Panc1 (cell line): Measurements from ENCODE around the gene PSTPIP1. TPM values are rescaled to one million over a fixed set of nuclear protein-coding genes. Genes with fewer than 3 reads are reported as not detected.

ENCODE experiments used
- ATAC-seq: fragments of 200-7000 bp; cut with Tn5 transposase; 2 replicates; pipeline ENCODE4 v1.9.1; 2020; ENCODE audit warnings: mild to moderate bottlenecking, moderate library complexity
- BruUV-seq: library from RNA; stranded (reverse); fragments of 400-500 nt; replicated peaks from 2 replicates; lab custom pipeline; 2021; lab: Mats Ljungman, UMichigan
- CTCF ChIA-PET: fragments of 300-600 bp; sonication (Branson Sonifier 250); formaldehyde crosslinking; loops from one replicate; lab custom pipeline; 2022; ENCODE audit warnings: antibody characterized with exemption; lab: Charles Lee
- POLR2A ChIA-PET: fragments of 300-600 bp; sonication (Branson Sonifier 250); formaldehyde crosslinking; loops from one replicate; lab custom pipeline; 2022; ENCODE audit warnings: antibody characterized with exemption; lab: Charles Lee
- DNase-seq: peaks from one replicate; pipeline ENCODE4 v3.0.0-alpha.2; 2010; ENCODE audit warnings: low read depth, low spot score
- H3K27ac ChIP-seq: 2 replicates; pipeline ENCODE4 v1.5.1; 2011; ENCODE audit warnings: mild to moderate bottlenecking, low read length, inconsistent platforms
- H3K27me3 ChIP-seq: fragments of 200-500 bp; sonication (Bioruptor generic); 2 replicates; pipeline ENCODE4 v1.6.0; 2014; ENCODE audit warnings: low read length, inconsistent platforms; ENCODE audit not compliant: control insufficient read depth, insufficient read depth
- H3K36me3 ChIP-seq: fragments of 200-500 bp; sonication (Bioruptor generic); 2 replicates; pipeline ENCODE4 v1.5.1; 2014; ENCODE audit warnings: inconsistent platforms, mild to moderate bottlenecking, low read length, moderate library complexity; ENCODE audit not compliant: control insufficient read depth, insufficient read depth
- H3K4me1 ChIP-seq: 2 replicates; pipeline ENCODE4 v1.5.1; 2011; ENCODE audit warnings: inconsistent platforms, mild to moderate bottlenecking, low read length, moderate library complexity; ENCODE audit not compliant: control insufficient read depth, insufficient read depth
- H3K4me3 ChIP-seq, 2 experiments: 2 replicates each; pipeline ENCODE4 v1.5.1; 2011 to 2012; ENCODE audit warnings: low read depth in 2 of 2, low read length in 2 of 2, mild to moderate bottlenecking in 2 of 2, inconsistent platforms in 1 of 2, moderate library complexity in 1 of 2
- H3K9me3 ChIP-seq: fragments of 200-500 bp; sonication (Bioruptor generic); 2 replicates; pipeline ENCODE4 v1.5.1; 2014; ENCODE audit warnings: low read depth, mild to moderate bottlenecking, inconsistent platforms, low read length, moderate library complexity; ENCODE audit not compliant: control insufficient read depth, insufficient read depth
- POLR2AphosphoS5 ChIP-seq: IDR thresholded peaks from 2 replicates; pipeline ENCODE4 v1.6.1; 2012; ENCODE audit warnings: mild to moderate bottlenecking, low read depth, low read length, moderate library complexity
- SIN3A ChIP-seq: IDR thresholded peaks from 2 replicates; pipeline ENCODE4 v1.6.1; 2012; ENCODE audit warnings: low read depth, mild to moderate bottlenecking, low read length, moderate library complexity, borderline replicate concordance; ENCODE audit not compliant: insufficient read depth
- TCF7L2 ChIP-seq: IDR thresholded peaks from 2 replicates; pipeline ENCODE4 v1.6.1; 2011; ENCODE audit warnings: mild to moderate bottlenecking, low read depth, low read length, inconsistent platforms
- in situ Hi-C: cut with HindIII; loops from 2 replicates; pipeline ENCODE4 v1.10.0; 2016; ENCODE audit warnings: low sequenced_read_pairs, low pct_unique_long_range_greater_than_20kb
- intact Hi-C: fragments of 100-400 bp; cut with micrococcal nuclease; formaldehyde crosslinking; loops from one replicate; pipeline ENCODE4 v1.10.0; 2022; ENCODE audit not compliant: unreplicated experiment
- total RNA-seq: library from RNA; stranded (reverse); gene quantifications from one replicate; pipeline ENCODE4 v1.2.1, GENCODE V29; 2021; ENCODE audit not compliant: unreplicated experiment
- TF ChIP-seq, protein P1 (sequence below): fragments of 450-650 bp; IDR thresholded peaks from 2 replicates; pipeline ENCODE4 v1.5.1; 2017; ENCODE audit warnings: mild to moderate bottlenecking
- TF ChIP-seq, protein P2 (sequence below), 2 experiments: IDR thresholded peaks; 2 replicates each; pipeline ENCODE4 v1.6.1; 2011 to 2012; ENCODE audit warnings: low read depth in 2 of 2, control low read depth in 1 of 2, low read length in 1 of 2, mild to moderate bottlenecking in 1 of 2, moderate library complexity in 1 of 2; ENCODE audit not compliant: insufficient read depth in 1 of 2

The PSTPIP1 gene
- total RNA-seq, 1 experiment from 2014 or later = 0.46 TPM

DNA sequence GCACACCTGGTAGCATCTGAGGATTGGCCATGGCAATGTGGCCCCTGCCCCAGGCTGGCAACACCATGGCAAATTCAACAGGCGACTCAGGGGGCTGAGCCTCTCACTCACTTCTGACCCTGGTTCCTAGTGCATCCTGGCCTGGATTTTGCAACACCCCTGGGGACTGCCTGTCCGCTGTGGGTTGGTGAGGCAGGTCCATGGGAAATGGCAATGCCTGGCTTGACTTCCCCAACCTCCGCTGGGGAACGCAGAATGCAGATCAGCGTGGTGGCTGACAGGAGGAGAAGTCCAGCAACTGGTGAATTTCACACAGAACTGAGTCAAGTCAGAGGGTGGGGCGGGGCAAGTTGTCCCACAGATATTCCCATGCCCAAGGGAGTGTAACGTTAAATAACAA lies 3.9 kb upstream of the PSTPIP1 start:
- in situ Hi-C loops (no loop called here), intact Hi-C loops (no loop called here)
- CTCF ChIA-PET = no interaction called here
- DNase-seq (no peak), ATAC-seq (no peak)
- H3K9me3 ChIP-seq = no peaks in the 10 kb centered on the region
- H3K36me3 ChIP-seq = no peaks in the 10 kb centered on the region
- no peaks in the 10 kb centered on the region for H3K27me3 ChIP-seq
- TF ChIP-seq, protein P1, sequence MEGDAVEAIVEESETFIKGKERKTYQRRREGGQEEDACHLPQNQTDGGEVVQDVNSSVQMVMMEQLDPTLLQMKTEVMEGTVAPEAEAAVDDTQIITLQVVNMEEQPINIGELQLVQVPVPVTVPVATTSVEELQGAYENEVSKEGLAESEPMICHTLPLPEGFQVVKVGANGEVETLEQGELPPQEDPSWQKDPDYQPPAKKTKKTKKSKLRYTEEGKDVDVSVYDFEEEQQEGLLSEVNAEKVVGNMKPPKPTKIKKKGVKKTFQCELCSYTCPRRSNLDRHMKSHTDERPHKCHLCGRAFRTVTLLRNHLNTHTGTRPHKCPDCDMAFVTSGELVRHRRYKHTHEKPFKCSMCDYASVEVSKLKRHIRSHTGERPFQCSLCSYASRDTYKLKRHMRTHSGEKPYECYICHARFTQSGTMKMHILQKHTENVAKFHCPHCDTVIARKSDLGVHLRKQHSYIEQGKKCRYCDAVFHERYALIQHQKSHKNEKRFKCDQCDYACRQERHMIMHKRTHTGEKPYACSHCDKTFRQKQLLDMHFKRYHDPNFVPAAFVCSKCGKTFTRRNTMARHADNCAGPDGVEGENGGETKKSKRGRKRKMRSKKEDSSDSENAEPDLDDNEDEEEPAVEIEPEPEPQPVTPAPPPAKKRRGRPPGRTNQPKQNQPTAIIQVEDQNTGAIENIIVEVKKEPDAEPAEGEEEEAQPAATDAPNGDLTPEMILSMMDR = no peak
- TF ChIP-seq TCF7L2 (no peak), POLR2AphosphoS5 (no peak), SIN3A (no peak)
- TF ChIP-seq, protein P2, sequence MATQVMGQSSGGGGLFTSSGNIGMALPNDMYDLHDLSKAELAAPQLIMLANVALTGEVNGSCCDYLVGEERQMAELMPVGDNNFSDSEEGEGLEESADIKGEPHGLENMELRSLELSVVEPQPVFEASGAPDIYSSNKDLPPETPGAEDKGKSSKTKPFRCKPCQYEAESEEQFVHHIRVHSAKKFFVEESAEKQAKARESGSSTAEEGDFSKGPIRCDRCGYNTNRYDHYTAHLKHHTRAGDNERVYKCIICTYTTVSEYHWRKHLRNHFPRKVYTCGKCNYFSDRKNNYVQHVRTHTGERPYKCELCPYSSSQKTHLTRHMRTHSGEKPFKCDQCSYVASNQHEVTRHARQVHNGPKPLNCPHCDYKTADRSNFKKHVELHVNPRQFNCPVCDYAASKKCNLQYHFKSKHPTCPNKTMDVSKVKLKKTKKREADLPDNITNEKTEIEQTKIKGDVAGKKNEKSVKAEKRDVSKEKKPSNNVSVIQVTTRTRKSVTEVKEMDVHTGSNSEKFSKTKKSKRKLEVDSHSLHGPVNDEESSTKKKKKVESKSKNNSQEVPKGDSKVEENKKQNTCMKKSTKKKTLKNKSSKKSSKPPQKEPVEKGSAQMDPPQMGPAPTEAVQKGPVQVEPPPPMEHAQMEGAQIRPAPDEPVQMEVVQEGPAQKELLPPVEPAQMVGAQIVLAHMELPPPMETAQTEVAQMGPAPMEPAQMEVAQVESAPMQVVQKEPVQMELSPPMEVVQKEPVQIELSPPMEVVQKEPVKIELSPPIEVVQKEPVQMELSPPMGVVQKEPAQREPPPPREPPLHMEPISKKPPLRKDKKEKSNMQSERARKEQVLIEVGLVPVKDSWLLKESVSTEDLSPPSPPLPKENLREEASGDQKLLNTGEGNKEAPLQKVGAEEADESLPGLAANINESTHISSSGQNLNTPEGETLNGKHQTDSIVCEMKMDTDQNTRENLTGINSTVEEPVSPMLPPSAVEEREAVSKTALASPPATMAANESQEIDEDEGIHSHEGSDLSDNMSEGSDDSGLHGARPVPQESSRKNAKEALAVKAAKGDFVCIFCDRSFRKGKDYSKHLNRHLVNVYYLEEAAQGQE (IDR thresholded peaks at IDR 0.05; ENCODE audit: insufficient read depth in 1 of 2, low read depth in 2 of 2, low read length in 1 of 2) = no peak
- no peaks in the 10 kb centered on the region for H3K4me1 ChIP-seq
- no peak overlapping the region for H3K27ac ChIP-seq
- H3K4me3 ChIP-seq = no peak overlapping the region
- POLR2A ChIA-PET = no interaction called here
- BruUV-seq = no TSS peak

DNA sequence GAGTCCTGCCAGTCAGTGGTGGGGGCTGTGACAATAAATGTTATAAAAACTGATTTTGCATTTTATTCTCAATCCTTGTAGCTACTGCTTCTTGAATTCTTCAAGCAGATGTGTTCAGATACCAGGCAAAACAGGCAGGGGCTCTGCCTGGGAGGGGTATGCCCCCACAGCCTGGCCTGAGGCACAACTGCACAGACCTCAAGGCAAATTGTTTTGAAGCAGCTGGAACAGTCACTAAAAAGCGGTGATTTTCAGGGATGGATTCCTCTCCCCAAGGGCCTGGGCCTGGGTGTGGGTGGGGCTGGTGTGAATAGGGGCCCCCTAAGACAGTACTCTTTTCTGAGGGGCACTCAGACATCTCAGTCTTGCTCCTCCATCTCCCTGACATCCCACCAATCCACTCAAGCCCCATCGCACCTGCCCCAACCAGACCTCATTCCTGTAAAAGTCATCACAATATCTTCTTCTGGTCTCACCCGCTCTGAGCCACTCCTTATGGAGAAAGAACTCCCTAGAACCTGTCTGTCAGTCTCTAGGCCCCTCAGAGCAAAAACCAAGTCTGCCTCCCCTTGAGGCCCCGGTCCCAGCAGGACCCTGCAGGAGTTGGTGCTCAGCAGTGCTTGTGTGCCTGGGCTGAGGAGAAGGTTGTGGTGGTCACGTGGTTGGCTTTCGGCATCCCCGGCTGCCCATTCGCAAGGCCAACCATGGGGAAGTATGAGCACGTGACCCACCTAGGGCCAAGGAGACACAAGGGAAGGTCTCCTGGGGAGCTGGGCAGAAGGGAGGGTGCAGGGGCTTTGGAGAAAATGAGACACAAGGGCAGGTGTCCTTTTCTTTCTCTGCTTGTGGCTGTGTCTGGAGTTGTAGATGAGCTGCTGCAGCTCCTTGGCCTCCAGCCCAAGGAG lies 2.9 kb upstream of the PSTPIP1 start:
- no TSS peak for BruUV-seq
- ChIA-PET POLR2A (no interaction called here), CTCF (no interaction called here)
- TF ChIP-seq TCF7L2 = no peak
- TF ChIP-seq, protein P2 (IDR thresholded peaks at IDR 0.05; ENCODE audit: insufficient read depth in 1 of 2, low read depth in 2 of 2, low read length in 1 of 2) = no peak
- TF ChIP-seq, protein P1 = no peak
- no peak for TF ChIP-seq SIN3A
- TF ChIP-seq POLR2AphosphoS5 = no peak
- no peaks in the 10 kb centered on the region for H3K4me1 ChIP-seq
- intact Hi-C loops = no loop called here
- DNase-seq = no peak
- H3K27me3 ChIP-seq = no peaks in the 10 kb centered on the region
- no peak for ATAC-seq
- H3K9me3 ChIP-seq = no peaks in the 10 kb centered on the region
- H3K36me3 ChIP-seq = no peaks in the 10 kb centered on the region
- no peak overlapping the region for H3K4me3 ChIP-seq
- no peak overlapping the region for H3K27ac ChIP-seq
- in situ Hi-C loops = no loop called here
